GM10266 (cell line): ENCODE results near the gene RAB6B.

ENCODE experiments used
- DNase-seq: peaks from one replicate; pipeline ENCODE4 v3.0.0; 2012; ENCODE audit errors: extremely low spot score
- CTCF ChIP-seq: IDR thresholded peaks from 2 replicates; pipeline ENCODE4 v1.5.1; 2012; ENCODE audit warnings: mild to moderate bottlenecking, low read depth; ENCODE audit not compliant: control insufficient read depth, insufficient read depth; ENCODE audit errors: missing control alignments

RAB6B gene

GRCh38 chr3:133892541-133893231 lies 3.0 kb downstream of the RAB6B start:
- no peak for TF ChIP-seq CTCF
- no peak for DNase-seq

GRCh38 chr3:133891662-133892378 lies 3.9 kb downstream of the RAB6B start:
- no peak for TF ChIP-seq CTCF
- no peak for DNase-seq

GRCh38 chr3:133890972-133891644 lies 4.6 kb downstream of the RAB6B start:
- DNase-seq = no peak
- TF ChIP-seq CTCF = no peak

GRCh38 chr3:133890037-133890436 lies 5.6 kb downstream of the RAB6B start:
- no peak for DNase-seq
- TF ChIP-seq CTCF = no peak

GRCh38 chr3:133888726-133889340 lies 6.8 kb downstream of the RAB6B start:
- no peak for DNase-seq
- no peak for TF ChIP-seq CTCF

GRCh38 chr3:133887803-133888703 lies 7.6 kb downstream of the RAB6B start:
- no peak for TF ChIP-seq CTCF
- no peak for DNase-seq
